GM12892 (cell line): ENCODE measurements around the gene CGNL1.

Experiments used
- DNase-seq: peaks from one replicate; pipeline ENCODE4 v3.0.0; 2011; ENCODE audit not compliant: insufficient read length
- FAIRE-seq: peaks from 2 replicates; lab custom pipeline; 2011; peaks lifted over from hg19 to GRCh38; lab: Jason Lieb, UNC
- POLR2A ChIP-seq: IDR thresholded peaks from 2 replicates; pipeline ENCODE4 v1.6.1; 2011; ENCODE audit warnings: low read depth, low read length, control low read depth
- POLR2AphosphoS5 ChIP-seq: IDR thresholded peaks from 2 replicates; pipeline ENCODE4 v1.6.1; 2011; ENCODE audit warnings: low read depth, low read length, control low read depth
- TAF1 ChIP-seq: IDR thresholded peaks from 2 replicates; pipeline ENCODE4 v1.6.1; 2011; ENCODE audit warnings: low read depth, mild to moderate bottlenecking, control low read depth, low read length, borderline replicate concordance

The CGNL1 gene

DNA sequence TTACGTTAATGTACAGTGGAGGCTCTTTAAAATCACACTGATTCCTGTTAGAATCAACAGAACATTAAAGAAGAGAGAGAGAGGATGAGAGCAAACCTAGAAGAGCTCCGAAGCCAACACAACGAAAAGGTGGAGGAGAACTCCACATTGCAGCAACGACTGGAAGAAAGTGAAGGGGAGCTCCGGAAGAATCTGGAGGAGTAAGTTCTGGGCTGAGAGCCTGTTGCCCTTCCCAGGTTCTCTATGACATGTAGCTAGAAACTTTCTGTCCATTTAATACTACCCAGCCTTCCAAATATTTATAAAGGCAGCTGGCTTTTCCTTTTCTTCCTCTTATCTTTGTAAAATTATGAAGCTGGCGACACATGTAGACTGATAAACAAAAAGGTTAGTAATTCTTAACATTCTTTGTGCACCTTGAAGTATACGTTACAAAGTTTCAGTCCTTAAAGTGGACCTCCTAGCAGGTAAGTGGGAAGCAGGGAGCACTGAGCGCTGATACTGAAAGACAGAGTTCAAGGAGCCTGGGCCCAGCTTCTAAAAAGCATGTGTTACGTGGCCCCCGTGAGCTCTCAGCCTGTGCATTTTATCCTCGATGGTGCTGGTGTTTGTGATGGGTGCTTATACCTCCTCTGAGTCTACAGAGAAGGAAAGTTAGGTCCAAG lies 75.9 kb downstream of the CGNL1 start:
- DNase-seq = no peak
- no peak for FAIRE-seq
- TF ChIP-seq POLR2A = no peak
- TF ChIP-seq TAF1 = no peak

DNA sequence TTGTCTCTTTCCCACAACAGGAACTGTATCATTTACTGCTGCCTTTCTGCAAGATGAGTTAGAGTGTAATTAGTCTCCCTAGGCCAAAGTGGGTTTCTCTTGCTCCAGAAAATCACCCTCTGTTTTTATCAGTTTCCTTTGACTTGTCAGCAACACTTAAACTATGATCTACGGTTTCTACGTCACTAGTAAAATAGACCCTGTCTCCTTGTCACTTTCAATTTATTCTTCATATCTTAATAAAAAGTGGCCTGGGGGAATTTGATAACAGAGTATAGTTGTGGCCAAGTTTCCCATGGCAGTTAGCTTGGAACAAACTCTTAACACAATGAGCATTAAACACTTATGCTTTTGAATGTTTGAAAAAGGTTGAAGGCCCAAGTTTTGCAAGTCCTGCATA lies 79.6 kb downstream of the CGNL1 start:
- no peak for FAIRE-seq
- TF ChIP-seq POLR2AphosphoS5 (no peak), POLR2A (no peak), TAF1 (no peak)
- DNase-seq = no peak

DNA sequence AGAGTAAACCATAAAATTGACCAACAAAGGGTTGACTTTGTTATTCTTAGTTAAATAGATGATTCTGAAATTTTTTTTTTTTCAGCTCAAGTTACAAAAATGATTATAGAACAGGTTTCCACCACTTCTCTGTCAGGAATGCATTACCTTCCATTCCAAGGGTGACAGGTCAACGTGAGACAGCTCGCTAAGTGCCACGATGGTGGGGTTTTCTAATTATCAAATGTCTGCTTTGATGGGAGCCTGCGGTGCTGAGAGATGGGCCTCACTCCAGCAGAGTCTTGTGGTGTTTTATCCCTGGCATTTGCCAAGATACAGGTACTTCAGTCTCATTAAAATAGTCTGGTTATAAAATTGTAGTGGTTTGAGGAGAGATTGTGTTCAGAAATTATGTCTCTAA lies 80.3 kb downstream of the CGNL1 start:
- no peak for TF ChIP-seq POLR2AphosphoS5
- no peak for TF ChIP-seq TAF1
- TF ChIP-seq POLR2A = no peak
- DNase-seq (no peak), FAIRE-seq (no peak)

DNA sequence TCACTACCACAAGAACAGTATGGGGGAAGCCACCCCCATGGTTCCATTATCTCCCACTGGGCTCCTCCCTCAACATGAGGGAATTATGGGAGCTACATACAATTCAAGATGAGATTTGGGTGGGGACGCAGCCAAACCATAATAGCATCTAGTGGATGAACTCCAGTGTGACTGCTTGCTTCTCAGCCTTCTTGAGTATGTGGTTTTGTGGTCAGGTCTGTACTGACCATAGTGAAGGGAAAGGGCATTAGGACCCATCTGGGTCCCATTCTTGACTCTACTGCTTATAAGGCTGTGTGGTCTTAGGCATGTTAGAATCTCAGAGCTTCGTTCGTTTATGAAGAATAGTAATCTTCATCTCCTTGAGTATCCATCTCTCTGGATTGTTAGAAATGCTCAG lies 81.4 kb downstream of the CGNL1 start:
- DNase-seq (no peak), FAIRE-seq (no peak)
- no peak for TF ChIP-seq TAF1
- TF ChIP-seq POLR2A = no peak
- TF ChIP-seq POLR2AphosphoS5 = no peak

DNA sequence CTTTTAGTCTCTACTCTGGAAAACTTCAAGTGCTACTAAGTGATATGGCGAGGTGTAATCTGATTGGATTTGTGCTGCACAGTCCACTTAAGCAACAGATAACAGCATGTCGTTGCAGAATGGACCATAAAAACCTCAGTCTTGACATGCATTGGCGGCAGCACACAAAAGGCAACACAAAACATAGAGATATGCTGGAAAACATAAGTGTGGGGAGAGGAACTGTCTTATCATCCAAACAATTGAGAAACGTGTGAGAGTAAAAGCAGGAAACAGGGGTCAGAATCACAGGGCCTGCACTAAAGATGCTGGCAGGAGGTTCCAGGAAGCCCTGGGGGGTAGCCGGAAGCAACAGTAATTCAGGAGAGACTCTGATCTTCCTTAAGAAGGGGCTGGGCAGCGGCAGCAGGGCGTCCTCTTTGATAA lies 82.1 kb downstream of the CGNL1 start:
- no peak for TF ChIP-seq POLR2AphosphoS5
- FAIRE-seq (no peak), DNase-seq (no peak)

DNA sequence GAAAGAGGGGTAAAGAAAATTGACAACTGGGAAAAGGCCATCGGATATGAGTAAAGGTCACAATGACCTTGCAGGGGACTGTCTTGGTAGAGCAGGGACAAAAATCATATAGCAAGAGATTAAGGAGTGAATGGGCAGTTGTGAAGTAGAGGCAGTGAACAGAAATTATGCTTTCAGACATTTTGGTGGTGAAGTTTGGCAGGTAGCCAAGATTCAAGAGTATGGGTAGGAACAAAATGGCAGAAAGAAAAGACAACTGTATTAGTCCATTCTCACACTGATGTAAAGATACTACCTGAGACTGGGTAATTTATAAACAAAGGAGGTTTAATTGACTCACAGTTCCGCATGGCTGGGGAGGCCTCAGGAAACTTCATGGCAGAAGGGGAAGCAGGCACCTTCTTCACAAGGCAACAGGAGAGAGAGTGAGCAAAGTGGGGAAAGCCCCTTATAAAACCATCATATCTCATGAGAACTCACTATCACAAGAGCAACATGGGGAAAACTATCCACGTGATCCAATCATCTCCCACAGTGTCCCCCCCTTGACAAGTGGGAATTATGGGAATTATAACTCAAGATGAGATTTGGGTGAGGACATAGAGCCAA lies 84.0 kb downstream of the CGNL1 start:
- FAIRE-seq (no peak), DNase-seq (no peak)
- TF ChIP-seq POLR2A (no peak), POLR2AphosphoS5 (no peak), TAF1 (no peak)

DNA sequence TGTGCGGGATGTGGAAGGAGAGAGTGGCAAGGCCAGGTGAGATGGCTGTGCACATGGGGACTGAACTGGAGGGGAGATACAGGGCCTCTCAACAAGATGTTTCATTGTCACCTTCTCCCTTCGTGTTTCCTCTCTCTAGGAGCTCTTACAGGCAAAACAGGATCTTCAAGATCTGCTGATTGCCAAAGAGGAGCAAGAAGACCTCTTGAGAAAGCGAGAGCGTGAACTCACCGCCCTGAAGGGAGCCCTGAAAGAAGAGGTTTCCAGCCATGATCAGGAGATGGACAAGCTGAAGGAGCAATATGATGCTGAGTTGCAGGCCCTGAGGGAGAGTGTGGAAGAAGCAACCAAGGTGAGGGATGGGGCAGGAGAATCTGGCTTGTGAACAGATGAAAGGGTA lies 85.2 kb downstream of the CGNL1 start:
- TF ChIP-seq POLR2AphosphoS5 (no peak), POLR2A (no peak), TAF1 (no peak)
- FAIRE-seq (no peak), DNase-seq (no peak)

DNA sequence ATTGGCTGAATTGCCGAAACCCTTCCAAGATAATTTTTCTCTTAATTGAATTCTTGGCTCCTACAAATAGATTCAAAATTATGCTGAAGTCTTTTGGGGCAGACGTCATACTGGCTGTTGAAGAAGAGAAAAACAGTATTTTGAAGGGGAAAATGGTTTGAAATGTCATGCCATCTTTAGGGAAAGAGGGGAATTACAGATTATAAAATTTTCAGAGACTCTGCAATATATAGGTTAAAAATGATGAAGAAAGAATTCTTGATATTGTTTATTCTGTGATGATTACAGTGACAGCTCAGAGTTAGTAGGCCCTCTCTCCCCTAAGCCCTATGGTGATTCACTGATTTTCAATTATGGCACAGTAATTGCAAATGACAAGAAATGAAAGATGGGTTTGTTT lies 86.1 kb downstream of the CGNL1 start:
- FAIRE-seq = no peak
- no peak for DNase-seq
- TF ChIP-seq POLR2AphosphoS5 = no peak
- no peak for TF ChIP-seq POLR2A
- no peak for TF ChIP-seq TAF1

DNA sequence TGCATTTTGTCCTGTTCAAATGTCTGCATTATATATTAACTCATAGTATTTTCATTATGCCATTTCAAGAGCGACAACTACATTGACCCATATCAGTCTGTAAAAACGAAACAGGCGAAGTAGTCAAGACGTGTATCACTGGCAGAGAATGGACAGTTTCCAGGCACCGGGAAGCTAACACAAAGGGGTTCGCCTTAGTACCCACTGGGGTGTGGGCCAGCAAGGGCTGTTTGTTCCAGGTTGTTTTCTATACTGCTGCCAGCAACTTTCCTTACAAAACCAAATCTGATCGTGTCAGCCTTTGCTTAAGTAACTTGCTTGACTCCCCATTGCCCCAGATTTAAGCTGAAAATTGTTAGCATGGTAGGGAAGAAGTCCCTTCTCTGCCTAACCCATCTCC lies 87.1 kb downstream of the CGNL1 start:
- TF ChIP-seq TAF1 (no peak), POLR2AphosphoS5 (no peak), POLR2A (no peak)
- DNase-seq = no peak
- FAIRE-seq = no peak

DNA sequence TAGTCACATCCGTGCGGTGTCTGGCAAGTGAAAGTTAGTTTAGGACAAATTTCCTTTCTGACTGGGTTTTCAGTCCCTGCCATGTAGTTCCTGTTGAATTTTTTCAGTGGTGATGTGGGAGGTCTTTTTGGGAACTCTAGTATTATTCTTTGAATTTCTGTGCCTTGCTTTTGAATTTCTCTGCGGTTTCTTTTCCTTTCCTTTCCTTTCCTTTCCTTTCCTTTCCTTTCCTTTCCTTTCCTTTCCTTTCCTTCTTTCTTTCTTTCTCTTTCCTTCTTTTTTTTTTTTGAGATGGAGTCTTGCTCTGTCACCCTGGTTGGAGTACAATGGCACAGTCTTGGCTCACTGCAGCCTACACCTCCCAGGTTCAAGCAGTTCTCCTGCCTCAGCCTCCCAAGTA lies 88.2 kb downstream of the CGNL1 start:
- DNase-seq (no peak), FAIRE-seq (no peak)
- TF ChIP-seq POLR2AphosphoS5 (no peak), POLR2A (no peak), TAF1 (no peak)

DNA sequence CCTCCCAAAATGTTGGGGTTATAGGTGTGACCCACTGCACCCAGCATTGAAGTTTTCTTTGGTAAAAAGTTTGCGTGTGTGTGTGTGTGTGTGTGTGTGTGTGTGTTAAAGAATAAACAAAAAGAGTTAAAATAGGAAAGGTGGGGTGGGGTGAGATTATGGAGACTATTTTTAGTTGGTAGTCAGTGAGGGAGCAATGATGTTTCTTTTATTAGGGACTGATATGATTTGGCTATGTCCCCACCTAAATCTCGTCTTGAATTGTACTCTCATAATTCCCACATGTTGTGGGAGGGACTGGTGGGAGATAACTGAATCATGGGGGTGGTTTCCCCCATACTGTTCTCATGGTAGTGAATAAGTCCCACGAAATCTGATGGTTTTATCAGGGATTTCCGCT lies 92.2 kb downstream of the CGNL1 start:
- FAIRE-seq = no peak
- no peak for TF ChIP-seq TAF1
- TF ChIP-seq POLR2AphosphoS5 = no peak
- no peak for TF ChIP-seq POLR2A
- no peak for DNase-seq

DNA sequence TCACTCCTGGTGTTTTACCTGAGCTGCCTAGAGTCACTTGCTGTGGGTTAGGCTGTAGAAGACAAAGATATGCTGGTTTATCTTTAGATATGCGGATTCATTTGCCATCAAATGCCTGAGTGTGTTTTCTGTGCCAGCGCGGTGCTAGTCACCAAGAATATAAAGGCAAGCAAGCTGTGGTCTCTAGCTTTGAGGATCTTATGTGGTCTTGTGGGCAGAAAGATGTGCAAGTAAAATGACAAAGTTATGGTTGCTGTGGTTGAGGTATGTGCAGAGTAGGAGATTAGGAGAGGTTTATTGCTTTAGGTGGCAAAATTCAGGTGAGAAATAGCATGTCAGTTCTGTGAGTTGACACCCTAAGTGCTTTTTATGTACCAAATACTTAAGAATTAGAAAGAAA lies 94.2 kb downstream of the CGNL1 start:
- TF ChIP-seq POLR2AphosphoS5 (no peak), POLR2A (no peak), TAF1 (no peak)
- FAIRE-seq = no peak
- no peak for DNase-seq
